CD8-positive, alpha-beta memory T cell (primary cell): ENCODE measurements around the gene FCMR. TPM values are rescaled to one million over a fixed set of nuclear protein-coding genes. Genes with fewer than 3 reads are reported as not detected.

ENCODE experiments used
- CTCF ChIA-PET: fragments of 350-600 bp; sonication (Branson Sonifier 250); formaldehyde crosslinking; loops from one replicate; lab custom pipeline; 2021; ENCODE audit warnings: antibody characterized with exemption; lab: Charles Lee
- POLR2A ChIA-PET: fragments of 350-600 bp; sonication (Branson Sonifier 250); formaldehyde crosslinking; loops from one replicate; lab custom pipeline; 2021; ENCODE audit warnings: antibody characterized with exemption; lab: Charles Lee
- DNase-seq, 5 donors: peaks; one replicate each; pipeline versions ENCODE4 v3.0.0 to v3.0.0-alpha.2; 2020 to 2022; ENCODE audit warnings: mixed read lengths in 1 of 5
- H3K27ac ChIP-seq: one replicate; pipeline ENCODE4 v1.7.0; 2013; ENCODE audit warnings: low read depth, mild to moderate bottlenecking, low read length, moderate library complexity
- H3K27me3 ChIP-seq: 2 replicates; pipeline ENCODE4 v1.7.0; 2013; ENCODE audit warnings: low read length, mild to moderate bottlenecking; ENCODE audit not compliant: insufficient read depth, poor library complexity, severe bottlenecking
- H3K36me3 ChIP-seq: 2 replicates; pipeline ENCODE4 v1.7.0; 2013; ENCODE audit warnings: mild to moderate bottlenecking, low read length, moderate library complexity; ENCODE audit not compliant: insufficient read depth
- H3K4me1 ChIP-seq: 2 replicates; pipeline ENCODE4 v1.7.0; 2013; ENCODE audit warnings: mild to moderate bottlenecking, low read length, moderate library complexity; ENCODE audit not compliant: insufficient read depth
- H3K4me3 ChIP-seq: 2 replicates; pipeline ENCODE4 v1.7.0; 2013; ENCODE audit warnings: mild to moderate bottlenecking, low read length
- H3K9me3 ChIP-seq: 2 replicates; pipeline ENCODE4 v1.7.0; 2013; ENCODE audit warnings: mild to moderate bottlenecking, low read length
- H3K27ac Mint-ChIP-seq, 8 donors: one replicate each; pipeline ENCODE4 v1.8.0; 2020 to 2021; ENCODE audit warnings: mixed read lengths in 8 of 8, mild to moderate bottlenecking in 6 of 8, inconsistent platforms in 3 of 8, moderate library complexity in 3 of 8
- H3K27me3 Mint-ChIP-seq, 2 donors: one replicate each; pipeline ENCODE4 v1.8.0; 2020 to 2021; ENCODE audit warnings: mixed read lengths in 2 of 2, mild to moderate bottlenecking in 1 of 2, moderate library complexity in 1 of 2
- H3K36me3 Mint-ChIP-seq, 3 donors: one replicate each; pipeline ENCODE4 v1.8.0; 2020 to 2021; ENCODE audit warnings: mixed read lengths in 3 of 3, inconsistent platforms in 1 of 3, mild to moderate bottlenecking in 1 of 3
- H3K4me1 Mint-ChIP-seq, 3 donors: one replicate each; pipeline ENCODE4 v1.8.0; 2020 to 2021; ENCODE audit warnings: mixed read lengths in 3 of 3, inconsistent platforms in 1 of 3, mild to moderate bottlenecking in 1 of 3
- H3K4me3 Mint-ChIP-seq, 7 donors: one replicate each; pipeline ENCODE4 v1.8.0; 2020 to 2021; ENCODE audit warnings: mixed read lengths in 7 of 7, mild to moderate bottlenecking in 6 of 7, moderate library complexity in 4 of 7, inconsistent platforms in 2 of 7
- H3K9me3 Mint-ChIP-seq, 5 donors: one replicate each; pipeline ENCODE4 v1.8.0; 2020 to 2022; ENCODE audit warnings: mixed read lengths in 5 of 5, mild to moderate bottlenecking in 3 of 5, moderate library complexity in 2 of 5, inconsistent platforms in 1 of 5
- polyA plus RNA-seq: library from polyadenylated mRNA; unstranded; fragments of 300-500 nt; fragmentation: Illumina TruSeq; gene quantifications from one replicate; pipeline ENCODE4 v1.2.3, GENCODE V29; 2021
- total RNA-seq, 2 experiments: library from RNA; stranded (reverse); gene quantifications; one replicate each; pipeline ENCODE4 v1.2.3, GENCODE V29; 2021

Gene FCMR
- total and polyA plus RNA-seq, 3 experiments from 2014 or later: 75.1 to 574 (median 75.6) TPM

DNA sequence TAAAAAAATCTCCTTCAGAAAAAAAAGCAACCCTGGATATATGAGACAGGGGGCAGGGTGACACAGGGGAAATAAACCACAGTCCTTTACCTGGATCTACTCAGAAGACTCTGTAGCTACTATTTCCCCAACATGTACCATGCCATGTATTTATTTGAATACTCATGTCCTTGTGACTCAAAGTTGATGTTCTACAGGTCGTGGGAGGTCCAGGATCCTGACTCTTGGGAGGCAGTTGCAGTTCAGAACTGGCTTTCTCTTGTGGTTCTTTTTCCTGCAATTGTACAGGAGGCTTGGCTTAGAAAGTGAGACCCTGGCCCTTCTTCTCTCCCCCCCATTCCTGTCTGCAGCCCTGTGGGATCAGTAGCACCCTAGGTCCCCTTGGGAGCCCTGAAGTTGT lies 30.3 kb downstream of the FCMR start:
- H3K27ac Mint-ChIP-seq: peak overlapping the region in 1 of 8 donors; percentile 48
- ChIA-PET CTCF (no interaction called here), POLR2A (no interaction called here)
- no peak overlapping the region for H3K4me3 ChIP-seq
- peaks cover 5 to 8% of the 10 kb centered on the region in 2 donors for H3K27me3 Mint-ChIP-seq
- H3K9me3 Mint-ChIP-seq: no peaks in the 10 kb centered on the region
- no peaks in the 10 kb centered on the region for H3K27me3 ChIP-seq
- H3K27ac ChIP-seq: no peak overlapping the region
- DNase-seq: no peak
- H3K9me3 ChIP-seq: no peaks in the 10 kb centered on the region
- H3K4me3 Mint-ChIP-seq: no peak overlapping the region
- H3K36me3 ChIP-seq: no peaks in the 10 kb centered on the region
- H3K36me3 Mint-ChIP-seq: peaks cover 0 to 5% (median 1%) of the 10 kb centered on the region in 3 donors
- peaks cover 14% of the 10 kb centered on the region for H3K4me1 ChIP-seq
- peaks cover 3 to 12% (median 12%) of the 10 kb centered on the region in 3 donors for H3K4me1 Mint-ChIP-seq

DNA sequence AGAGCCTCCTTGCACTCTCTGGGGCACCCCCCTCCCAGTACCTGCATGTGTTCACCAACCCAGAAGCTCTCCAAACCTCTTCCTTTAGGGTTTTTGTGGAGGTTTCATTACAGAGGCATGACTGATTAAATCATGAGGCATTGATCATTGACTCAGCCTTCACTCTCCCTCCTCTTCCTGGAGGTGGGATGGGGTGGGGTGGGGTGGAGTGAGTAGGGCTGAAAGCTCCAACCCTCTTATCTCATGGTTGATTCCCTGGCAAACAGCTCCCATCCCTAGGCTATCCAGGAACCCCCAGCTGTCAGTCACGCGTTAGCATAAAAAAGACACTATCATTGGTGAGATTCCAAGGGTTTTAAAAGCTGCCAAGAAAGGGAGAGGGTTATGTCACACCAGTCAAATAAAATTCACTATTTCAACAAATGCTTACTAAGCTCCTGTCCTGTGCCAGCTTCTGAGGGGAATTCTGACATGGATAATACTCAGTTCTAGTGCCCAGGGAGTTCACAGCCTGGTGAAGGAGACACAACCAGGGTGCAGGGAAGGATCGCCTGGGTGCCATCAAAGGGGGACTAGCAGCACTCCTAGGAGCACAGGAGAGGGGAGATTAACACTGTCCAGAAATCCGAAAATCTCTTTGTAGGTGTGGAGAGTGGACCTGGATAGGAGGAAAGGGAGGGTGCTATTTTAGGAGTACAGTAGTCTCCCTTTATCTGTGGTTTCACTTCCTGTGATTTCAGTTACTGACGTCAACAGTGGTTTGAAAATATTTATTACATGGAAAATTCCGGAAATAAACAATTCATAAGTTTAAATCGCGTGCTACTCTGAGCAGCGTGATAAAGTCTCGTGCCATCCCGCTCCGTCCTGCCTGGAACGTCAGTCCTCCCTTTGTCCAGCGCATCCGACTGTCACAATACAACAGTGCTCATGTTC lies 31.3 kb downstream of the FCMR start:
- no peaks in the 10 kb centered on the region for H3K36me3 ChIP-seq
- Mint-ChIP-seq H3K27ac (peak overlapping the region in 2 of 8 donors; percentile 7 to 61), H3K27me3 (peaks cover 5 to 11% of the 10 kb centered on the region in 2 donors), H3K9me3 (no peaks in the 10 kb centered on the region), H3K4me1 (peaks cover 3 to 12% (median 12%) of the 10 kb centered on the region in 3 donors), H3K4me3 (peak overlapping the region in 2 of 7 donors; percentile 16 to 49), H3K36me3 (peaks cover 0 to 5% (median 1%) of the 10 kb centered on the region in 3 donors)
- no peak for DNase-seq
- H3K27me3 ChIP-seq: no peaks in the 10 kb centered on the region
- H3K4me3 ChIP-seq: no peak overlapping the region
- CTCF ChIA-PET: no interaction called here
- no peak overlapping the region for H3K27ac ChIP-seq
- H3K9me3 ChIP-seq: no peaks in the 10 kb centered on the region
- peaks cover 14% of the 10 kb centered on the region for H3K4me1 ChIP-seq
- POLR2A ChIA-PET: no interaction called here

DNA sequence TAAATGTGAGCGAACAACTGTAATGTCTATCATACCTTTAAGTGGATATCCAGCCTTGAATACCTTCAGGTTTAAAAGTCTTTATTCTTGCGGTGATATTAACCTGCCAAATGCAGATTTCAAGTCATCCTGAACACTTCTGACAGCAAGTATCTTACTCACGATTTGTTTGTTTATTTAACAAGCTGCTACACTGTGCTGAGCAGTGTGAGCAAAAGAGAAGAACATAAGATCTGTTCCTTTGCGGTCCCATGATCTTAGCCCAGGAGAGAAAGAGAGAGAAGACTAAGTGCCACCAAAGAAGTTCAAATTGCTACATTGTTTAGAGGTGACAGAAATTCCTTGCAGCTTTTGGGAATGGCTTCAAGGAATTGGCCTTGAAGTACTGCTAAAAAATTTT lies 34.0 kb downstream of the FCMR start:
- peaks cover 5 to 8% of the 10 kb centered on the region in 2 donors for H3K27me3 Mint-ChIP-seq
- DNase-seq: no peak
- peaks cover 0 to 5% (median 4%) of the 10 kb centered on the region in 3 donors for H3K36me3 Mint-ChIP-seq
- H3K27ac Mint-ChIP-seq: no peak overlapping the region
- H3K9me3 Mint-ChIP-seq: no peaks in the 10 kb centered on the region
- Histone ChIP-seq H3K9me3 (no peaks in the 10 kb centered on the region), H3K27me3 (no peaks in the 10 kb centered on the region), H3K4me1 (peaks cover 14% of the 10 kb centered on the region), H3K36me3 (no peaks in the 10 kb centered on the region), H3K4me3 (no peak overlapping the region), H3K27ac (no peak overlapping the region)
- no peak overlapping the region for H3K4me3 Mint-ChIP-seq
- POLR2A ChIA-PET: no interaction called here
- CTCF ChIA-PET: interaction anchor here (0.7 to 1.1 kb wide), 3 partner anchors 10 to 153 kb away, joined by 3 read pairs; no protein-coding TSS in a partner anchor
- H3K4me1 Mint-ChIP-seq: peaks cover 3 to 12% (median 12%) of the 10 kb centered on the region in 3 donors

DNA sequence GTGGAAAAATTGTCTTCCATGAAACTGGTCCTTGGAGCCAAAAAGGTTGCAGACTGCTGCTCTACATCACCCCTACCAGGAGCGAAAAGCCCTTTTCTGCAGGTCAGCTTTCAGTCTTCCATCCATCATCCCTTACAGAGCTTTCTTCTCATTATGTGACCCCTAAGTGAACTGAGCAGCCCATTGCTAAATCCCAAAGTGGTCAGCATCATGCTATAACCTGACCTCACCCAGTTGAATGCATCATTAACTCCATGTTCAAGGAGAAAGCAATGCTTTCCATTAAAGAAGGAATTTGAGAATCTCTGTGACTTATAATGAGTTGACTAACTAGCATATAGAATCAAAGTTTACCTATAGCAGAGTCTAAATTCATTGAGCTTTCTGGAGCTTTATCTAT lies 34.9 kb downstream of the FCMR start:
- Histone ChIP-seq H3K27ac (no peak overlapping the region), H3K27me3 (no peaks in the 10 kb centered on the region), H3K4me1 (peaks cover 14% of the 10 kb centered on the region), H3K36me3 (no peaks in the 10 kb centered on the region), H3K9me3 (no peaks in the 10 kb centered on the region), H3K4me3 (no peak overlapping the region)
- no peak overlapping the region for H3K4me3 Mint-ChIP-seq
- H3K36me3 Mint-ChIP-seq: peaks cover 0 to 5% (median 4%) of the 10 kb centered on the region in 3 donors
- H3K9me3 Mint-ChIP-seq: no peaks in the 10 kb centered on the region
- DNase-seq: no peak
- POLR2A ChIA-PET: no interaction called here
- H3K27ac Mint-ChIP-seq: no peak overlapping the region
- CTCF ChIA-PET: interaction anchor here (1.1 kb wide), 1 partner anchor 152 kb away, joined by 3 read pairs; no protein-coding TSS in a partner anchor
- H3K4me1 Mint-ChIP-seq: peaks cover 3 to 12% (median 12%) of the 10 kb centered on the region in 3 donors
- H3K27me3 Mint-ChIP-seq: peaks cover 5 to 8% of the 10 kb centered on the region in 2 donors

DNA sequence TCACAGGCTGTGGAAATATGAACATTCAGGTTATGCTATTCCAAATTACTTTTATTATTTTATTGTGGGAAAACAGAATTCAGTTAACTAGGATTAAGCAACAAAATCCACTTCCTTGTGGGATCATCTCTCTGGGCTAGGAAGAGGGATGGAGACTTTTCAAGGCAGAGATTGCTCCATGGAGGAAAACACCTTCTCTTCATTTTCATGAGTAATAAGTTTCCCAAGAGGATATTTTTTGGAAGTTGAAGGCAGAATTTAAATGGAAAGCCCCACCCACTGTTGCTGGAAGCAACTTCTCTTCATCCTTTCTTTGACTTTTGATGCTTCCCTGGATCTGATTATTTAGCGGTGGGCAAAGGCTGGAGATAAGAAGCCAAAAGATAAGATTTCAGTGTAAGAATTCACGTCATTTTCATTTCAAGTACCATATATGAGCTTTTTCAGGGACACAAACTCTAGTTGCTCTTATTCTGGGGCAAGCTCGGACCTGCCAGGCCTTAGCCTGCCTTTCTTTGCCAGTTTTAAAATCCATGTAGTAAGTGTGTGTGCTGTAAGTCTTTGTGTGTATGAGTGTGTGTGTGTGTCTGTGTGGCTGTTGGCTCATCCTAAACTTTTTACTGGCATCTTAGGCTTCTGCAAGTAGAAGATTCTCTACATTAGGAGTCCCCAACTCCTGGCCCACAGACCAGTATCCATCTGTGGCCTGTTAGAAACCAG lies 36.2 kb downstream of the FCMR start:
- H3K4me1 Mint-ChIP-seq: peaks cover 0 to 3% (median 3%) of the 10 kb centered on the region in 3 donors
- ChIA-PET POLR2A (no interaction called here), CTCF (interaction anchor here (1.2 to 2.3 kb wide), 4 partner anchors 9 to 97 kb away, joined by 3 to 7 read pairs (median 4); partner anchors contain the start of gene IL20)
- DNase-seq: no peak
- Histone ChIP-seq H3K4me1 (peaks cover 6% of the 10 kb centered on the region), H3K27me3 (no peaks in the 10 kb centered on the region), H3K36me3 (no peaks in the 10 kb centered on the region), H3K27ac (no peak overlapping the region), H3K4me3 (no peak overlapping the region), H3K9me3 (no peaks in the 10 kb centered on the region)
- no peak overlapping the region for H3K27ac Mint-ChIP-seq
- H3K36me3 Mint-ChIP-seq: peaks cover 0 to 4% (median 0%) of the 10 kb centered on the region in 3 donors
- H3K9me3 Mint-ChIP-seq: no peaks in the 10 kb centered on the region
- H3K27me3 Mint-ChIP-seq: peaks cover 5 to 8% of the 10 kb centered on the region in 2 donors
- H3K4me3 Mint-ChIP-seq: no peak overlapping the region

DNA sequence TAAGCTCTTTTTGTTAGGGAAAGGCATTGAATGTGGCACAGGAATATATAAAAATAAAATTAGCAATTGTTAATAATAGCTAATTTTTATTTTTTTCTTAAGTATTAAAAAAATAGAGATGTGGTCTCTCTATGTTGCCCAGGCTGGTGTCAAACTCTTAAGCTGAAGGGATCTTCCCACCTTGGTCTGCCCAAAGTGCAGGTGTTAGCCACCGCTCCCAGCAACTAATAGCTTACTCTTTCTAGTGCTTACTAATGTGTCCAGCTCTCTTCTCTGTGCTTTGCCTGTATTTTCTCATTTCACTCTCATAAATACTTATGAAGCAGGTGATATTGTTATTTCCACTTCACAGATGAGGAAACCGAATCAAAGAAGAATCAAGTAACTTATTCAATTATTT lies 37.9 kb downstream of the FCMR start:
- POLR2A ChIA-PET: no interaction called here
- Histone ChIP-seq H3K4me3 (no peak overlapping the region), H3K27me3 (no peaks in the 10 kb centered on the region), H3K9me3 (no peaks in the 10 kb centered on the region), H3K27ac (no peak overlapping the region), H3K36me3 (no peaks in the 10 kb centered on the region), H3K4me1 (no peaks in the 10 kb centered on the region)
- H3K4me3 Mint-ChIP-seq: no peak overlapping the region
- peaks cover 5 to 9% (median 7%) of the 10 kb centered on the region in 5 donors for H3K9me3 Mint-ChIP-seq
- H3K36me3 Mint-ChIP-seq: peaks cover 1 to 7% (median 4%) of the 10 kb centered on the region in 3 donors
- CTCF ChIA-PET: interaction anchor here (0.7 to 2.3 kb wide), 2 partner anchors 14 to 29 kb away, joined by 4 to 7 read pairs; no protein-coding TSS in a partner anchor
- no peak overlapping the region for H3K27ac Mint-ChIP-seq
- no peak for DNase-seq
- no peaks in the 10 kb centered on the region for H3K4me1 Mint-ChIP-seq
- peaks cover 0 to 4% of the 10 kb centered on the region in 2 donors for H3K27me3 Mint-ChIP-seq

DNA sequence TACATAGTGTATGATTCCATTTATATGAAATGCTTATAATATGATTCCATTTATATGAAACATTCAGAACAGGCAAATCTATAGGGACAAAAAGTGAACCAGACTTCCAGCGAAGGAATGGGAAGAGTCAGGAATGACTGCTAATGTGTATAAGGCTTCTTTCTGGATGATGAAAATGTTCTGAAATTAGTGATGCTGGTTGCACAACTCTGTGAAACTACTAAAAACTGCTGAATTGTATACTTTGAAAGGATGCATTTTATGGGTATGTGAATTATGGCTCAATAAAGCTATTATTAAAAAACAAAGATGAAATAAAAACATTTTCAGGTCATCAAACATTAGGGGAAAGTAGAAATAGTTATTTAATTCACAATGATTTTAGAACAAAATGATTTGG lies 38.6 kb downstream of the FCMR start:
- Histone ChIP-seq H3K36me3 (no peaks in the 10 kb centered on the region), H3K27ac (no peak overlapping the region), H3K4me3 (no peak overlapping the region), H3K27me3 (no peaks in the 10 kb centered on the region), H3K4me1 (no peaks in the 10 kb centered on the region), H3K9me3 (peaks cover 5% of the 10 kb centered on the region)
- CTCF ChIA-PET: no interaction called here
- POLR2A ChIA-PET: no interaction called here
- Mint-ChIP-seq H3K36me3 (peaks cover 1 to 10% (median 2%) of the 10 kb centered on the region in 3 donors), H3K9me3 (peaks cover 10 to 15% (median 14%) of the 10 kb centered on the region in 5 donors), H3K4me3 (no peak overlapping the region), H3K27me3 (peaks cover 0 to 4% of the 10 kb centered on the region in 2 donors), H3K27ac (no peak overlapping the region), H3K4me1 (no peaks in the 10 kb centered on the region)
- DNase-seq: no peak
